T47D (cell line): ENCODE measurements around the gene SRGAP3.

ENCODE experiments used
- DNase-seq, 2 experiments: peaks; one replicate each; pipeline versions ENCODE4 v3.0.0 to v3.0.0-alpha.2; 2011 to 2012; ENCODE audit warnings: low read depth in 1 of 2, low spot score in 1 of 2
- JUND ChIP-seq: IDR thresholded peaks from 2 replicates; pipeline ENCODE4 v1.6.1; 2012; ENCODE audit warnings: low read depth
- in situ Hi-C: cut with HindIII; loops from 2 replicates; pipeline ENCODE4 v1.10.0; 2016; ENCODE audit warnings: low sequenced_read_pairs, low pct_unique_long_range_greater_than_20kb

SRGAP3 gene

DNA sequence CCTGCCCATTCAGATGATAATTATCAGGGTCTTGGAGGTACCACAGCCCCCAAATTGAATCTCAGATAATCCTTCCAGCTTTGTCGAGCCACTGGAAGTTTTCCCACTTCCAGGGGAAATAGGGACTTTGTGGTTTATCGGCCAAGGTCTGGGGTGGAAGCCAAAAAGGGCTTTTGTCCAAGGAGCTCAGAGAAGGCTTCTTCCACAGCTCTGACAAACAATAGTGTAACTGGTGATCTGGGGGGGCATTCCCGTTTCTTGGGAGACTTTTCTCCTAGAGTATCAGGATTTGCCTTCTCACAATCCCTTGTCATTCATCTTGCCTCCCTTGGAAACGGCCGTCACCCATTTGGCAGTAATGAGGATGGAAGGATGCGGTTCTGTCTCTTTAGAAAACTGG is 18.4 kb downstream of the SRGAP3 start:
- no peak for DNase-seq
- in situ Hi-C loops: no loop called here
- TF ChIP-seq JUND: no peak

DNA sequence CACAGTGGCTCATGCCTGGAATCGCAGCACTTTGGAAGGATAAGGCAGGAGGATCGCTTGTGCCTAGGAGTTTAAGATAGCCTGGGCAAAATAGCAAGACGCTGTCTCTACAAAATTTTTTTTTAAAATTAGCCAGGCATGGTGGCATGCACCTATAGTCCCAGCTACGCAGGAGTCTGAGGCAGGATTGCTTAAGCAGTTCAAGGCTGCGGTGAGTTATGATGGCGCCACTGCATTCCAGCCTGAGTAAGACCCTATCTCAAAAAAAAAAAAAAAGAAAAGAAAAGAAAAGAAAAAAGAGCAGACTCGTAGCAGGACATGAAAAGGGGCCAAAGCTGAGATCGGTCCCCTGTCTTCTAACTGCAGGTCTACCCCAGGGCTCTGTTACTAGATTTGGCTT is 18.9 kb downstream of the SRGAP3 start:
- in situ Hi-C loops: no loop called here
- no peak for DNase-seq
- TF ChIP-seq JUND: no peak

DNA sequence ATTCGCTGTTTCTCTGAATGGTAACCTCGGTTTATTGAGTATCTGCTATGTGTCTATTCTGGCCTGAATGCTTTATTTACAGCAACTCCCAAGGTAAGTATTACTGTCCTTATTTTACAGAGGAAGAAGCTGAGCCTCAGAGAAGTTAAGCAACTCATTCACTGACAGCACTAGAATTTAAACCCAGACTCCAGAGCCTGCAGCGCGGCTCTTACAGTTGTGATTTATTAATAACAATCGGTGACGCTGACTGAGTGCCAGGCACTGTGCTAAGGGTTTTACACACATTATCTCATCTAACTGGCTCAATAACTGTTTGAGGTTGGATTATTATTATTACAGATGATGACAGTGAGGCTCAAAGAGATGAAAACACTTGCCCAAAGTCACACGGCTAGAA is 19.6 kb downstream of the SRGAP3 start:
- in situ Hi-C loops: no loop called here
- TF ChIP-seq JUND: no peak
- no peak for DNase-seq

DNA sequence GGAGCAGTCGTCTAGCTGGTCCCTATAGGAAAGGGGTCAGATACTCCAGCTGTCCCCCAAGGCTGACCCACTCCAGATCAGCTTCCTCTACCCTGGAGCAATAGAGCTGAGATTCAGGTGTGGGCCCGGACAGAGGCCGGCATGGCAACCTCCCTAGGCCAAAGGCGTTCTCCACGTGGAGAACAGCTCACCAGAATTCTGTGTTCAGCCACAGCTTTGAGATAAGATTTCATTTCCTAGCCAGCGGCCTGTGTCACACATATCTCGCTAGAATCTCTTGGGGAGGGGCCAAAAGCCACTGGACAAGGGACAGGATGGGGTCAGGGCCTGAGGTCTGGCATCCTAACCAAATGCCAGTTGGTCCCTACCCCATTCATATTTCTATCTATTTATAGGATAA is 20.1 kb downstream of the SRGAP3 start:
- no peak for DNase-seq
- no peak for TF ChIP-seq JUND
- in situ Hi-C loops: no loop called here

GRCh38 chr3:9226326-9226725 is 23.1 kb downstream of the SRGAP3 start:
- no peak for TF ChIP-seq JUND
- DNase-seq: peak; percentile 69 to 71
- in situ Hi-C loops: no loop called here

DNA sequence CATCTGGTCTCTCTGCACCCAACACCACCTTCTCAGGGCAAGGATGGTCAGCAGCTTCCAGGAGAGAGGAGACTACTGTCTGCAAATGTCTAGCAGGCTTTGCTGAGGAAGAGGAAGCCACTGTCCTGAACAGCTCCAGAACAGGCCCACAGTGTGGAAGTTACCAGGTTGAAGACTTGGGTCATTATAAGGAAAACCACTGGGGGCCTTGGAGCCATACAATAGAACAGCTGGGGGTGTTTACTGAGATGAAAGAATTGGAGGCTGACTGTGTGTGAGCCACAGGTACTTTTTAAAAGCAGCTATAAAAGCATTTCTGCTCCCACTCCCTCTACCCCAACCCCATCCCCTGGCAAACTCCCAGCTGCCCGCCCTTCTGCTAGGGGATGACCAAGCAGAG is 24.2 kb downstream of the SRGAP3 start:
- no peak for TF ChIP-seq JUND
- DNase-seq: no peak
- in situ Hi-C loops: no loop called here

DNA sequence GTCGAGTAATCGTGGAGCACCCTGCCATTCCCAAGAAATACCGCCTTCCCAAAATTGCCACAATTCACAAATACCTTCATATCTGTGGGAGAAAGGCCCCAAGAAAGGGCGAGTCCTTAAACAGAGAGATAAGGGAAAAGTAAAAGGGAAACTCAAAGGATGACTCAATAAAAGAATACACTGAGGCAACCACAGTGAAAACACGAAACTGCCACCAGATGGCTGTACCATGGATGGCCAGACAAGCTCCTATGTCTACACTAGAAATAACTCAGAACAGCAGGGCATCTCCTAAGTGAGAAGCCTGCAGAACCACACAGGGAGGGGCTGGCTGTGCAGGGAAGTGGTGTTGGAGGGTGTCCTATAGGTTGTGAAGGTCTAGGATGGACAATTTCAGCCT is 25.0 kb downstream of the SRGAP3 start:
- DNase-seq: no peak
- TF ChIP-seq JUND: no peak
- in situ Hi-C loops: no loop called here

DNA sequence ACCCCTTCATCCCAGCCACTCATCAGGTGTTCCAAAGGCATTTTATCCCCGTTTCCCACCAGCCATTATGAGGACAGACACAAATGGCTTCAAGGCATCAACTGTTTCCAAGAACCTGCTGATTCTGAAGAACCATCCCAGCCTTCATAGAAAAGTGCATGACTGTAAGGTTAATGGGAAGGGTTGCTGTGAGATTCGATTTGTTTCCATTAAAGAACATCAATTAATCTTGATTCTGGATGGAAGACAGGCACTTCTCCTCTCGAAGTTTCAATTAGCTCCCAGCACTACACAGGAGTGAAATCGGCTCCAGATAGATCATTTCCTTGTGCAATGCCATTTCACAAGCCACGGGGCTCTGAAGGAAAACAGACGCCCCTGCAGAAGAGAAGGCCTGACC is 25.8 kb downstream of the SRGAP3 start:
- in situ Hi-C loops: no loop called here

GRCh38 chr3:9222956-9223639 is 26.3 kb downstream of the SRGAP3 start:
- DNase-seq: no peak
- in situ Hi-C loops: no loop called here
- TF ChIP-seq JUND: no peak

More for the DNA sequence above, 25.8 kb downstream of the SRGAP3 start:
- TF ChIP-seq JUND: no peak
- no peak for DNase-seq

- TF ChIP-seq JUND: no peak
These were observed 27.4 kb downstream of the SRGAP3 start for GRCh38 chr3:9222049-9222448.

GRCh38 chr3:9218514-9218846 is 31.0 kb downstream of the SRGAP3 start:
- no peak for TF ChIP-seq JUND
- no peak for DNase-seq
- in situ Hi-C loops: no loop called here

More at GRCh38 chr3:9222049-9222448, 27.4 kb downstream of the SRGAP3 start:
- in situ Hi-C loops: no loop called here
- no peak for DNase-seq

DNA sequence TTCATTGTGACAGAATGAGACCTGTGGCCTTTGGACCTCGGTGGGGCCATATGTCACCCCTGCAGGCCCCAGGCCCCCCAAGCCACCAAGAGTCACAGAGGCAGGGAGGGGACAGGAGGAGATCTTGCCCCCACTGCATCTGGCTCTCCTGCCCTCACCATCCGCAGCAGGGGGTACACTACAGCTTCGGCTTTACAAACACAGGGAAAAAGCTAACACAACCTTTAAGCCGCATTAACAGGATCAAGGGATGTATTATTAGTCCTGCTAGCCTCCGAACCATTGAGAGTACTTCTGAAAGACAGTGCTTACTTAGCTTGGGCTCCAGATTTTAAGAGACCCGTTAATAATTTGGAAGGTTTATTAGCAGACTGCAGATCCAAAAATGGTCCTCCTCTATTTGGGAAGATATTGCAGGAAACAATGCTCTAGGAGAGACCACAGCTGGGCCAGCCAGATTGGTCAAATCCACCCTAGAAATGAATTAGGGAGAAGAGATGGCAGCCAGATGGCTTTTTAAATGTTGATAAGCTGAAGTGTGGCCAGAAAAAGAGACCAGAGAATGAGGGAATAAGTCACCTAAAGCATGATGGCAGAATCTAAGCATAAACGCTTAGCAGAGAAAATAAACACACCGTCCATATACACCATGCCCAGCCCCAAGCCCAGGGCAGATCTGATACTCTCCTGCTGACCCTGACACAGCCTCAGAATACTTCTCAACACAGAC is 31.5 kb downstream of the SRGAP3 start:
- no peak for DNase-seq
- in situ Hi-C loops: no loop called here
- no peak for TF ChIP-seq JUND

DNA sequence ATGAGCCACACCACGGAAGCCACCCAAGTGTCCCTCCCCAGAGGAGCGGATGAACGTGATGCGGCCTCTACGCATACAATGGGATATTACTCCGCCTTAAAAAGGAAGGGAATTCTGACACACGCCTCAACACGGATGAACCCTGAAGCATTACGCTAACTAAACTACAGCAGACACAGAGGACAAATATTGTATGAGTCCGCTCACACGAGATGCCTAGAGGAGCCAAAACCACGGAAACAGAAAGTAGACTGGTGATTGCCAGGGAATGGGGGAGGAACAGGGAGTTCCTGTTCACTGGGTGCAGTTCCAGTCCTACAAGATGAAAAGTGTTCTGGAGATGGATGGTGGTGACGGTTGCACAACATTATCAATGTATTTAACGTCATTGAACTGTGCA is 32.7 kb downstream of the SRGAP3 start:
- DNase-seq: no peak
- in situ Hi-C loops: no loop called here
- TF ChIP-seq JUND: no peak

DNA sequence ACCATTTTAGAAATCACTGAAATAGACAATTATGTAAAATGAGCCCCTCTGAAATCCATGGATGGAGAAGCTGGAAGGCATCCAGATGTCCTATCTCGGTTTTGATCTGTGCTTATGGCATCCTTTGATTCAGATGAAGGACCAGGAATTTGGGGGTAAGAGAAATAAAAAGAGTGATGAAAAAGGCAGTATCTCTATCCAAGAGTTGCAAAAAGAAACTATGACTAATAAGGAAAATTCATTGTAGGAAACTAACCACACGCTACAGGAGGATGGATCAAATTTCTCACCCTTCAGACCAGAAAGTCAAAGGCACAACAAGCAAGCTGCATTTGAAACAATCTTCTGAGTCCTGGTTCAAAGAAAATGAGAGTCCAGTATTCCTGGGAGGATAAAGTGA is 34.8 kb downstream of the SRGAP3 start:
- no peak for DNase-seq
- no peak for TF ChIP-seq JUND
- in situ Hi-C loops: no loop called here
